DOHH2 (cell line): Measurements from ENCODE around the gene IMMT.

ENCODE experiments used
- EZH2phosphoT487 ChIP-seq: fragments of 200-600 bp; sonication (generic); IDR thresholded peaks from 2 replicates; pipeline ENCODE4 v1.6.1; 2017; ENCODE audit warnings: borderline replicate concordance, mild to moderate bottlenecking, antibody characterized with exemption, low read length, moderate library complexity, mixed read lengths
- TF ChIP-seq, protein P1 (sequence below): fragments of 200-600 bp; sonication (generic); IDR thresholded peaks from one replicate; pipeline ENCODE4 v1.5.1; 2014; ENCODE audit warnings: antibody characterized with exemption, mild to moderate bottlenecking, low read depth, low read length; ENCODE audit not compliant: poor library complexity, severe bottlenecking

- TF ChIP-seq, protein P1, sequence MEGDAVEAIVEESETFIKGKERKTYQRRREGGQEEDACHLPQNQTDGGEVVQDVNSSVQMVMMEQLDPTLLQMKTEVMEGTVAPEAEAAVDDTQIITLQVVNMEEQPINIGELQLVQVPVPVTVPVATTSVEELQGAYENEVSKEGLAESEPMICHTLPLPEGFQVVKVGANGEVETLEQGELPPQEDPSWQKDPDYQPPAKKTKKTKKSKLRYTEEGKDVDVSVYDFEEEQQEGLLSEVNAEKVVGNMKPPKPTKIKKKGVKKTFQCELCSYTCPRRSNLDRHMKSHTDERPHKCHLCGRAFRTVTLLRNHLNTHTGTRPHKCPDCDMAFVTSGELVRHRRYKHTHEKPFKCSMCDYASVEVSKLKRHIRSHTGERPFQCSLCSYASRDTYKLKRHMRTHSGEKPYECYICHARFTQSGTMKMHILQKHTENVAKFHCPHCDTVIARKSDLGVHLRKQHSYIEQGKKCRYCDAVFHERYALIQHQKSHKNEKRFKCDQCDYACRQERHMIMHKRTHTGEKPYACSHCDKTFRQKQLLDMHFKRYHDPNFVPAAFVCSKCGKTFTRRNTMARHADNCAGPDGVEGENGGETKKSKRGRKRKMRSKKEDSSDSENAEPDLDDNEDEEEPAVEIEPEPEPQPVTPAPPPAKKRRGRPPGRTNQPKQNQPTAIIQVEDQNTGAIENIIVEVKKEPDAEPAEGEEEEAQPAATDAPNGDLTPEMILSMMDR, result no peak
- TF ChIP-seq EZH2phosphoT487, result no peak
Measured at GRCh38 chr2:86097913-86098312, 97.3 kb downstream of the IMMT start.
